Heart left ventricle (tissue), 13 donors: ENCODE measurements around the gene TRIM8.

Experiments used
- POLR2A ChIP-seq, 2 donors: fragments of 450-650 bp; IDR thresholded peaks; one replicate each; pipeline ENCODE4 v1.6.1; 2017; ENCODE audit warnings: antibody characterized with exemption in 2 of 2, mild to moderate bottlenecking in 2 of 2, moderate library complexity in 2 of 2
- TF ChIP-seq, protein P1 (sequence below), 12 donors: fragments of 200-600 bp; sonication (generic) in 4 of 12; IDR thresholded peaks; one replicate each; pipeline versions ENCODE4 v1.5.0 to v1.8.0; 2018 to 2022; ENCODE audit warnings: antibody characterized with exemption in 12 of 12, mild to moderate bottlenecking in 5 of 12
- donor health status: ischemic (EF 13 %, LVEDD 7.1; RV severe dilation, severe dysfunction).
- donor health status: DM: no; HTN: yes; CAD: no.
- donor health status: DM: no; HTN: no; CAD: no.
- donor health status: ischemic (EF 25% LVEDD 6.9; RV normal size, moderate dysfunction).
- donor health status: ischemic (EF 25% LVEDD 5.7; RV mildly dilated, moderate dysfunction).
- donor health status: ischemic (EF 35%, LVEDD 5.7; RV mildly dilated, moderate dysfunction).
- donor health status: nonischemic (EF 11% LVEDD 7.7; RV severe dilation, severe dysfunction).
- donor health status: DM: yes; HTN: yes; CAD: no.
- donor health status: PGD.
- donor health status: ischemic (EF 29% LVEDD 5.4; RV normal size, mild dysfunction).
- donor health status: nonischemic (EF 23%, LVEDD 6.1; RV moderate dilation, normal function).

DNA sequence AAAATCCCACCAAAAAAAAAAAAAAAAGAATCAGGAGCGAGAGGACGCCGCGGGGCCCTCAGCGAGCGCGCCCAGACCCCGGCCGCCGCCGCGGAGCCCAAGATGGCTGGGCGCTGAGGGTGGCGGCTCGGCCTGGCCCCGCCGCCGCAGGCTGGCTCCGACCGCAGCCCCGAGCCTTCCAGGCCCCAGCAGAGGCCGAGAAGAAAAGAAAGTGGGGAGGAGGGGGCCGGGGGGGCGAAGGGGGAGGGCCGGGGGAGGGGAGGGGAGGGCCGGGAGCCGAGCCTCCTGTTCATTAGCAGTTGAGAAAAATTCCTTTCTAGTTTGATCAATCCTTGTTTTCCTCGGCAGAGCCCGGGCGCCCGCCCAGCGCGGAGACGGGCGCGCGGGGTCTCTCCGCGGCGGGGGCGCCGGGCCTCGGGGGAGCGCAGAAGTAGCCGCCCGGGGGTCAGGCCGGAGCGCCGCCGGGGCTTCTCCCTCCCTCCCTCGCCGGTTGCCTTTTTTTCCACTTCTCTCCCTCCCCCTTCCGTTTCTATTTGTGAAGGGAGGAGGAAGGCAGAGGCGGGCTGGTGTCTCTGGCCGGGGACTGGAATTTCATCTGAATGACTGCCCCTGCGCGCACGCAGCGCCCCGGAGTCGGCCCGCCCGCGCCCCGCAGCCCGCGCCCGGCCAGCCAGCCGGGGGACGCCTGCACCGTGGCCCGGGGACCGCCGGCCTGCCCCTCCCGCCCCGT, 778 bp upstream of the TRIM8 start:
- TF ChIP-seq, protein P1, sequence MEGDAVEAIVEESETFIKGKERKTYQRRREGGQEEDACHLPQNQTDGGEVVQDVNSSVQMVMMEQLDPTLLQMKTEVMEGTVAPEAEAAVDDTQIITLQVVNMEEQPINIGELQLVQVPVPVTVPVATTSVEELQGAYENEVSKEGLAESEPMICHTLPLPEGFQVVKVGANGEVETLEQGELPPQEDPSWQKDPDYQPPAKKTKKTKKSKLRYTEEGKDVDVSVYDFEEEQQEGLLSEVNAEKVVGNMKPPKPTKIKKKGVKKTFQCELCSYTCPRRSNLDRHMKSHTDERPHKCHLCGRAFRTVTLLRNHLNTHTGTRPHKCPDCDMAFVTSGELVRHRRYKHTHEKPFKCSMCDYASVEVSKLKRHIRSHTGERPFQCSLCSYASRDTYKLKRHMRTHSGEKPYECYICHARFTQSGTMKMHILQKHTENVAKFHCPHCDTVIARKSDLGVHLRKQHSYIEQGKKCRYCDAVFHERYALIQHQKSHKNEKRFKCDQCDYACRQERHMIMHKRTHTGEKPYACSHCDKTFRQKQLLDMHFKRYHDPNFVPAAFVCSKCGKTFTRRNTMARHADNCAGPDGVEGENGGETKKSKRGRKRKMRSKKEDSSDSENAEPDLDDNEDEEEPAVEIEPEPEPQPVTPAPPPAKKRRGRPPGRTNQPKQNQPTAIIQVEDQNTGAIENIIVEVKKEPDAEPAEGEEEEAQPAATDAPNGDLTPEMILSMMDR (IDR thresholded peaks at IDR 0.05), result no peak
- TF ChIP-seq POLR2A (IDR thresholded peaks at IDR 0.05), result peak; percentile 31 to 59
